Stimulated activated effector memory CD8-positive, alpha-beta T cell treated with anti-CD3 and anti-CD28 coated beads, Interleukin-12 subunit alpha, Interleukin-12 subunit beta, amount 100 ng/mL, for 72 hours (primary cell): ENCODE data around the gene ZNF524.
A peak's percentile ranks its signal among the peaks of the same experiment; 100 is the strongest.

Experiments
- ATAC-seq: fragments of 150-1000 bp; cut with Tn5 transposase; 2 replicates; pipeline ENCODE4 v1.10.0; 2021
- DNase-seq, 2 donors: peaks; one replicate each; pipeline ENCODE4 v3.0.0; 2021 to 2022; ENCODE audit warnings: low spot score in 2 of 2
- H3K27ac Mint-ChIP-seq: one replicate; pipeline ENCODE4 v1.8.0; 2022; ENCODE audit warnings: mild to moderate bottlenecking, mixed read lengths
- H3K36me3 Mint-ChIP-seq: one replicate; pipeline ENCODE4 v1.8.0; 2022; ENCODE audit warnings: mild to moderate bottlenecking, mixed read lengths
- H3K4me1 Mint-ChIP-seq: one replicate; pipeline ENCODE4 v1.8.0; 2022; ENCODE audit warnings: mixed read lengths
- H3K4me3 Mint-ChIP-seq: one replicate; pipeline ENCODE4 v1.8.0; 2022; ENCODE audit warnings: mild to moderate bottlenecking, mixed read lengths
- H3K9me3 Mint-ChIP-seq: one replicate; pipeline ENCODE4 v1.8.0; 2022; ENCODE audit warnings: mixed read lengths

ZNF524 gene

DNA sequence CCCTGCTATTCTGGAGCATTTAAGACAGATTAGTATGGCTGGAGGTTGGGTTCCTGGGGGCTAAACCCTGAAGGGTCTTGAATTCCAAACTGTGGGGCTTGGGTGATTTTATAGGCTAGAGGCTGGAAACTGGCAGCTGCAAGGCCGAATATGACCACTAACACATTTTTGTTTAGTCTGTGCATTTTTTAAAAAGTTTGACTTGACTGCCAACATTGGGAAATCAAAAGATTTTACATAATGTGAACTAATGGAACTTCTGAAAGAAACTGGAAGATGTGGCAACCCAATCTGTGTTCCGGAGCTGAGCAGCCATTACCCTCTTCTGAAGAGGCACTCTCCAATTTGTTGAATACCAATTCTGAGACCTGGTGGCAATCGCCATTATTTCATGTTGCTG is 19.2 kb downstream of the ZNF524 start:
- H3K27ac Mint-ChIP-seq = no peak overlapping the region
- ATAC-seq = no peak
- no peak for DNase-seq
- H3K9me3 Mint-ChIP-seq = no peaks in the 10 kb centered on the region
- no peak overlapping the region for H3K4me3 Mint-ChIP-seq
- H3K4me1 Mint-ChIP-seq = peaks cover 10% of the 10 kb centered on the region
- H3K36me3 Mint-ChIP-seq = peaks cover 50% of the 10 kb centered on the region

DNA sequence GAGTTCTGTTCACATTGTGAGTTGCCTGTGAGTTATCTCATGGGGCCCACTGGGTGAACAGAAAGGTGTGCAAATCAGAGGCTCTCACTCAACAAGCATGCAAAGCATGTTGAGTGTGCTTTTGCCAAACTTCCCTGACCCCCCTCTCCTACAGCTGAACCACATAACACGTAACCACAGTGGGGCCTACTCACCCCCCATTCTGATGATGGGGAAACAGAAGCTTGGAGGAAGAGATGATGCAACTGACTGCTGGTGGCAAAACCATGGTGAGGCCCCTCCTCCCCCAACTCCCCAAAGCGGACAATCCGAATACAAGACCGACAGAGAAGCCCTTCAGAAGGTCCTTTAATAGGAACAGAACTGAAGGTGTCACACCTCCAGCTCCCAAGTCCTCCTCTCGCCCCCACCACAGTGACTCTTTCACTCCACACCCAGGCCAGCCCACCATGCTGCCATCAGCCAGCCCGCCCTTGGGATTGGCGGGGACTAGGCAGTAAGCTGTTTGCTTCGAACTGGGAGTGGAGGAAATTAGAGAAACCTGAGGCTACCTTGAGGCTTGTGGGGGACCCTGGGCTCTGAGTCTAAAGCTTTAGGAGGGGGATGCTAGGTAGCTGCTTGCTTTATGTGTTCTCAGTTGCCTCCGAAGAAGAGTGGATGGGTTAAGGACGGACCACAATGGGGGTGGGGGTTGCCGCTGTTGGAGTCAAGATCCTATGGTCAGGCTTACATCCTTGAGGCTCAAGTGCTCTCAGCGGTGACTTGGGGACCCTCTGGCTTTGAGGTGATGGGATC is 20.5 kb downstream of the ZNF524 start:
- no peak for DNase-seq

GRCh38 chr19:55621205-55621672 is 21.2 kb downstream of the ZNF524 start:
- Mint-ChIP-seq H3K36me3 (peaks cover 60% of the 10 kb centered on the region), H3K27ac (peak overlapping the region; percentile 43), H3K4me1 (peaks cover 24% of the 10 kb centered on the region), H3K4me3 (no peak overlapping the region), H3K9me3 (no peaks in the 10 kb centered on the region)
- ATAC-seq (no peak), DNase-seq (no peak)

More for the DNA sequence above, 20.5 kb downstream of the ZNF524 start:
- ATAC-seq = peak; percentile 4
- Mint-ChIP-seq H3K36me3 (peaks cover 55% of the 10 kb centered on the region), H3K4me3 (no peak overlapping the region), H3K4me1 (peaks cover 19% of the 10 kb centered on the region), H3K27ac (peak overlapping the region; percentile 43), H3K9me3 (no peaks in the 10 kb centered on the region)

- DNase-seq (no peak), ATAC-seq (no peak)
- Mint-ChIP-seq H3K27ac (no peak overlapping the region), H3K36me3 (peaks cover 62% of the 10 kb centered on the region), H3K4me3 (no peak overlapping the region), H3K4me1 (peaks cover 29% of the 10 kb centered on the region), H3K9me3 (no peaks in the 10 kb centered on the region)
These were observed 21.7 kb downstream of the ZNF524 start for GRCh38 chr19:55621673-55622231.

DNA sequence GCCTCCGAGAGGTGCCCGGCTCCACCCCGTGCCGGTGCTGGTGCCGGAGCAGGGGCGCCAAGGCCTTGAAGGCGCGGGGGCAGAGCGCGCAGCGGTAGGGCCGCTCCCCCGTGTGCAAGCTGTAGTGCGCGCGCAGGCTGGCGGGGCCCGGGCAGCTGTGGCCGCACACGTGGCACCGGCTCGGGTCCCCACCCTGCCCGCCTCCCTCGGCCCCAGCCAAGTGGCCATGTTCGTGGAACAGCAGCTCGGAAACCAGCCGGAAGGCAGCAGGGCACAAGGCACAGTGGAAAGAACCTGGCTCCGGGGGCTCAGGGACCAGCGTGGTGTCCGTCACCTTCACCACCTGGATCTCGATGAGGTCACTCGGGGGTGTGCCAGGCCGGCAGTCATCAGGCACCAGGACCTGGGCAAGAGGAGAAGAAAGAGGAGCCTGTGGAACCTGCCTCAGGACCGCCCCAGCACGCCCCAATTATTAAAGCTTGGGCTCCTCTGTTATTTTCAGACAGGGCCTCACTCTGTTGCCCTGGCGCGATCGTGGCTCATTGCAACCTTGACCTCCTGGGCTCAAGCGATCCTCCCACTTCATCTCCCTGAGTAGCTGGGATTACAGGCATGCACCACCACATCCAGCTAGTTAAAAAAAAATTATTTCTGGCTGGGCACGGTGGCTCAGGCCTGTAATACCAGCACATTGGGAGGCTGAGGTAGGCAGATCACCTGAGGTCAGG is 22.3 kb downstream of the ZNF524 start:
- H3K4me3 Mint-ChIP-seq = no peak overlapping the region
- no peak overlapping the region for H3K27ac Mint-ChIP-seq
- peaks cover 33% of the 10 kb centered on the region for H3K4me1 Mint-ChIP-seq
- peaks cover 58% of the 10 kb centered on the region for H3K36me3 Mint-ChIP-seq
- no peaks in the 10 kb centered on the region for H3K9me3 Mint-ChIP-seq
- DNase-seq (no peak), ATAC-seq (no peak)

GRCh38 chr19:55623130-55623529 is 23.0 kb downstream of the ZNF524 start:
- peaks cover 33% of the 10 kb centered on the region for H3K4me1 Mint-ChIP-seq
- ATAC-seq (no peak), DNase-seq (no peak)
- H3K4me3 Mint-ChIP-seq = no peak overlapping the region
- H3K36me3 Mint-ChIP-seq = peaks cover 50% of the 10 kb centered on the region
- no peaks in the 10 kb centered on the region for H3K9me3 Mint-ChIP-seq
- H3K27ac Mint-ChIP-seq = no peak overlapping the region

GRCh38 chr19:55623561-55623960 is 23.5 kb downstream of the ZNF524 start:
- ATAC-seq (no peak), DNase-seq (no peak)
- H3K27ac Mint-ChIP-seq = peak overlapping the region; percentile 95
- peaks cover 33% of the 10 kb centered on the region for H3K4me1 Mint-ChIP-seq
- H3K9me3 Mint-ChIP-seq = no peaks in the 10 kb centered on the region
- peak overlapping the region; percentile 76 for H3K4me3 Mint-ChIP-seq
- peaks cover 46% of the 10 kb centered on the region for H3K36me3 Mint-ChIP-seq

DNA sequence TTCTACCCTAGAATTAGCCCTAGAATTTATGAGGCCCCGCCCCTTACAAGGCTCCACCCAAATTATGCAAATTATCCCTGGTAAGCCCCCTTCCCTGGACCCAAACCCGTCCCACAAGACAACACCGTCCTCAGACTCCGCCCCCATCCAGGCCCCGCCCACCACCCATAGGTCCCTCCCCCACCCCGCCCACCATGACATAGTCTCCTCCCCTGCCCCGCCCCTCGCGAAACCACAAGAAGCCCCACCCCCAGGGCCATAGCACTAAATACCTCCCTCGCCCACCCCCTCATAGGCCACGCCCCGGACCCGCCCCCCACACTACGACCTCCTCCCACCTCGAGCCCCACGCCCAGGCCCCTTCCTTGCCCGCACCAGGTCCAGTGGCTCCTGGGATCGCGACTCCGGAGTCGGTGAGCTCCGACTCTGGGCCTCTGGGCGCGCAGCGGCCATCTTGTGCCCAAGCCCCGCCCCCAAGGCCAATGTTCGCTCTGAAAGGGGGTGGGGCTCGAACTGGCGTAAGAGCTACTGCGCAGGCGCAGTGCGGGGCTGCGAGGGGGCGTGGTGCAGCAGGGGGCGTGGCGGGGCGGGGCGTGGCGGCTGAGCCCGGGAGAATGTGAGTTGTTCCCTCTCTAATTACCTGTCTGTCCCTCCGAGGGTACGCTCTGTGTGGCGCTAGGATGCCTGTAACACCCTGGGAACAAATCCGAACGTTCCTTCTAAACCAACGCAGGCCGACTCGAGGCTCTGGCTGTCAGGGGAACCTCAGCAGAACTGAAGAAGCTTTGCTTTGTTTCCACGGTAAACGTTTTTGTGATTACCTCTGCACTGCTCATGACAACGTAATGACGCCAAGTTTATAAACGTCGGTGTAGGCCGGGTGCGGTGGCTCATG is 24.3 kb downstream of the ZNF524 start, which contains the start of gene ZNF784:
Gene ZNF784, minus strand, starts transcription at position 458 of the 895 bp plus-strand sequence. Its CDS starts 5 bp downstream, at position 453.
- Mint-ChIP-seq H3K4me3 (peak within 1 kb of the TSS; percentile 76), H3K4me1 (peaks cover 33% of the 10 kb centered on the region), H3K27ac (peak within 1 kb of the TSS; percentile 95), H3K36me3 (peaks cover 45% of the 10 kb centered on the region), H3K9me3 (no peaks in the 10 kb centered on the region)
- ATAC-seq (peak; percentile 71), DNase-seq (peak; percentile 98)

DNA sequence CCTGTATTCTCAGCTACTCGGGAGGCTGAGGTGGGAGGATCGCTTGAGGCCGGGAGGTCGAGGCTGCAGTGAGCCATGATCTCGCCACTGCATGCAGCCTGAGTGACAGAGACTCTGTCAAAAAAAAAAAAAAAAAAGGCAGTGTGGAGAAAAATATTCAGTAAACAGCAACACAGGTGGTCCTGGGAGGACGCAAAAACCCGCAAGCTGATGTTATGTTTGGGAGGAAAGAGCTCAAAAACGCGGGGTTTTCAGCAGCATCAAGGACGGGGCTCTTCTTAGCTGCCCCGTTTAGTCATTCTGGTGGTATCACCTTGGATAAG is 24.9 kb downstream of the ZNF524 start:
- peak overlapping the region; percentile 95 for H3K27ac Mint-ChIP-seq
- peaks cover 33% of the 10 kb centered on the region for H3K4me1 Mint-ChIP-seq
- no peaks in the 10 kb centered on the region for H3K9me3 Mint-ChIP-seq
- DNase-seq = no peak
- H3K4me3 Mint-ChIP-seq = peak overlapping the region; percentile 76
- ATAC-seq = no peak
- peaks cover 40% of the 10 kb centered on the region for H3K36me3 Mint-ChIP-seq

- Mint-ChIP-seq H3K4me1 (peaks cover 33% of the 10 kb centered on the region), H3K36me3 (peaks cover 30% of the 10 kb centered on the region), H3K9me3 (no peaks in the 10 kb centered on the region), H3K4me3 (peak overlapping the region; percentile 49), H3K27ac (peak overlapping the region; percentile 6)
- ATAC-seq (peak; percentile 72), DNase-seq (peak in 1 of 2 donors; percentile 80)
These were observed 26.3 kb downstream of the ZNF524 start for GRCh38 chr19:55626350-55626749.

GRCh38 chr19:55632463-55632834 is 32.4 kb downstream of the ZNF524 start:
- H3K4me3 Mint-ChIP-seq = peak overlapping the region; percentile 21
- H3K4me1 Mint-ChIP-seq = peaks cover 43% of the 10 kb centered on the region
- no peaks in the 10 kb centered on the region for H3K9me3 Mint-ChIP-seq
- peaks cover 24% of the 10 kb centered on the region for H3K36me3 Mint-ChIP-seq
- DNase-seq (peak; percentile 88 to 95), ATAC-seq (peak; percentile 61)
- H3K27ac Mint-ChIP-seq = peak overlapping the region; percentile 60

DNA sequence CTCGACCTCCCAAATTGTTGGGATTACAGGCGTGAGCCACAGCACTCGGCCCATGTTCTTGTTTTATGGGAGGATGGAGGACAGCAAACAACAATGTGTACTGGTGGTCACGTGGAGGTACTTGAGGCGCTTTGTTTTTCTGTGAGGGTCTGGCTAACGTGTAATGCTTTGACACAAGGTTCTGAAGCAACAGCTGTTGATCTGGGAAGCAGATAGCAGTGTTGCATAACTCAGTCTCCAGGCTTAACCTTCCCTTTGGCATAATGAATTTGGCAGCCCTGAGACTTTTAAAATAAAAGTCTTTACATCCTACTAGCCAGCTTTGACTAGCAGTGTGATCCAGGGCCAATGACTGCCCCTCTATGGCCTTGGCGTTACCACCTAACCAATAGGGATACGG is 33.8 kb downstream of the ZNF524 start:
- no peak for DNase-seq
- H3K4me3 Mint-ChIP-seq = peak overlapping the region; percentile 100
- ATAC-seq = no peak
- H3K36me3 Mint-ChIP-seq = peaks cover 35% of the 10 kb centered on the region
- peaks cover 54% of the 10 kb centered on the region for H3K4me1 Mint-ChIP-seq
- no peak overlapping the region for H3K27ac Mint-ChIP-seq
- H3K9me3 Mint-ChIP-seq = no peaks in the 10 kb centered on the region

- Mint-ChIP-seq H3K27ac (peak overlapping the region; percentile 100), H3K4me1 (peaks cover 66% of the 10 kb centered on the region), H3K9me3 (no peaks in the 10 kb centered on the region), H3K36me3 (peaks cover 41% of the 10 kb centered on the region), H3K4me3 (peak overlapping the region; percentile 100)
- ATAC-seq = peak; percentile 62
- no peak for DNase-seq
These were observed 35.2 kb downstream of the ZNF524 start for GRCh38 chr19:55635334-55635717.

- no peak for DNase-seq
- peaks cover 45% of the 10 kb centered on the region for H3K36me3 Mint-ChIP-seq
- peak overlapping the region; percentile 100 for H3K4me3 Mint-ChIP-seq
- no peak for ATAC-seq
- H3K27ac Mint-ChIP-seq = peak overlapping the region; percentile 100
- H3K9me3 Mint-ChIP-seq = no peaks in the 10 kb centered on the region
- peaks cover 69% of the 10 kb centered on the region for H3K4me1 Mint-ChIP-seq
These were observed 35.9 kb downstream of the ZNF524 start for GRCh38 chr19:55635856-55636440.
